PC-3 (cell line): ENCODE data around the gene NEDD4L. TPM values are rescaled to one million over a fixed set of nuclear protein-coding genes. Genes with fewer than 3 reads are reported as not detected.

Source experiments
- ATAC-seq: fragments of 200-7000 bp; cut with Tn5 transposase; 2 replicates; pipeline ENCODE4 v1.9.1; 2020; ENCODE audit warnings: mild to moderate bottlenecking, moderate library complexity
- BruUV-seq: library from RNA; stranded (reverse); fragments of 400-500 nt; replicated peaks from 2 replicates; lab custom pipeline; 2021; lab: Mats Ljungman, UMichigan
- CTCF ChIA-PET: fragments of 300-600 bp; sonication (Branson Sonifier 250); formaldehyde crosslinking; loops from one replicate; lab custom pipeline; 2022; ENCODE audit warnings: antibody characterized with exemption; lab: Charles Lee
- POLR2A ChIA-PET: fragments of 300-600 bp; sonication (Branson Sonifier 250); formaldehyde crosslinking; loops from one replicate; lab custom pipeline; 2022; ENCODE audit warnings: antibody characterized with exemption; ENCODE audit not compliant: unreplicated experiment; lab: Charles Lee
- DNase-seq: peaks from one replicate; pipeline ENCODE4 v3.0.0-alpha.2; 2015
- H2AFZ ChIP-seq: fragments of 300-600 bp; sonication (generic); 2 replicates; pipeline ENCODE4 v1.6.0; 2016; ENCODE audit warnings: antibody characterized with exemption, low read length
- H3F3A ChIP-seq: fragments of 300-600 bp; sonication (generic); one replicate; pipeline ENCODE4 v1.6.0; 2017; ENCODE audit warnings: antibody characterized with exemption, low read length, control low read depth, mild to moderate bottlenecking; ENCODE audit not compliant: unreplicated experiment
- H3K27ac ChIP-seq: fragments of 300-600 bp; sonication (generic); 2 replicates; pipeline ENCODE4 v1.5.1; 2016; ENCODE audit warnings: mild to moderate bottlenecking, low read length
- H3K27me3 ChIP-seq: fragments of 300-600 bp; sonication (generic); 2 replicates; pipeline ENCODE4 v1.6.1; 2016; ENCODE audit warnings: low read length, mixed read lengths
- H3K36me3 ChIP-seq: fragments of 300-600 bp; sonication (generic); 2 replicates; pipeline ENCODE4 v1.6.1; 2016; ENCODE audit warnings: low read depth, mixed run types, low read length, mixed read lengths
- H3K4me1 ChIP-seq: fragments of 300-600 bp; sonication (generic); 2 replicates; pipeline ENCODE4 v1.5.1; 2016; ENCODE audit warnings: low read length; ENCODE audit not compliant: insufficient read depth
- H3K4me2 ChIP-seq: fragments of 300-600 bp; sonication (generic); 2 replicates; pipeline ENCODE4 v1.6.0; 2016; ENCODE audit warnings: low read length
- H3K4me3 ChIP-seq: fragments of 300-600 bp; sonication (generic); 2 replicates; pipeline ENCODE4 v1.5.1; 2016; ENCODE audit warnings: mild to moderate bottlenecking, low read length, mixed read lengths
- H3K79me2 ChIP-seq: fragments of 300-600 bp; sonication (generic); 2 replicates; pipeline ENCODE4 v1.6.1; 2017; ENCODE audit warnings: low read length, mixed read lengths
- H3K9ac ChIP-seq: fragments of 300-600 bp; sonication (generic); 2 replicates; pipeline ENCODE4 v1.6.0; 2016; ENCODE audit warnings: mild to moderate bottlenecking, low read length
- H3K9me2 ChIP-seq: fragments of 300-600 bp; sonication (generic); replicated peaks from 2 replicates; pipeline ENCODE4 v1.6.1; 2016; ENCODE audit warnings: mixed run types, low read length, mixed read lengths
- H3K9me3 ChIP-seq: fragments of 300-600 bp; sonication (generic); 2 replicates; pipeline ENCODE4 v1.6.1; 2016; ENCODE audit warnings: low read length, mixed read lengths
- H4K20me1 ChIP-seq: fragments of 300-600 bp; sonication (generic); 2 replicates; pipeline ENCODE4 v1.6.1; 2016; ENCODE audit warnings: low read length, mixed read lengths
- CTCF ChIP-seq: fragments of 300-600 bp; sonication (generic); conservative IDR thresholded peaks from 2 replicates; pipeline ENCODE4 v1.5.1; 2017; ENCODE audit warnings: antibody characterized with exemption, low read depth, mild to moderate bottlenecking, low read length
- EZH2 ChIP-seq: fragments of 300-600 bp; sonication (generic); IDR thresholded peaks from one replicate; pipeline ENCODE4 v1.6.1; 2017; ENCODE audit warnings: antibody characterized with exemption, mild to moderate bottlenecking, low read length; ENCODE audit not compliant: unreplicated experiment
- EZH2phosphoT487 ChIP-seq: fragments of 300-600 bp; sonication (generic); IDR thresholded peaks from 2 replicates; pipeline ENCODE4 v1.6.1; 2018; ENCODE audit warnings: mild to moderate bottlenecking, antibody characterized with exemption, low read length, borderline replicate concordance
- intact Hi-C: fragments of 100-400 bp; cut with micrococcal nuclease; formaldehyde crosslinking; loops from 2 replicates; pipeline ENCODE4 v1.9.0; 2023
- total RNA-seq: library from RNA; depleted of rRNA; stranded (reverse); fragments of >200 nt; gene quantifications from 2 replicates; pipeline ENCODE4 v1.2.3, GENCODE V29; 2014

Gene NEDD4L
- total RNA-seq, 1 experiment from 2014 or later, result 105 TPM

GRCh38 chr18:58156516-58156915 is 112.5 kb downstream of the NEDD4L start:
- no TSS peak for BruUV-seq
- Histone ChIP-seq H3K79me2 (peaks cover 63% of the 10 kb centered on the region), H2AFZ (no peak overlapping the region), H3F3A (no peaks in the 10 kb centered on the region), H3K4me3 (no peak overlapping the region), H3K9me2 (no peaks in the 10 kb centered on the region), H3K4me1 (peaks cover 4% of the 10 kb centered on the region; the same call in 1 of the 2 replicates), H3K4me2 (no peak overlapping the region), H3K9ac (no peak overlapping the region), H4K20me1 (no peaks in the 10 kb centered on the region), H3K27ac (no peak overlapping the region), H3K9me3 (no peaks in the 10 kb centered on the region), H3K36me3 (no peaks in the 10 kb centered on the region), H3K27me3 (no peaks in the 10 kb centered on the region)
- ChIA-PET CTCF (no interaction called here), POLR2A (no interaction called here)
- no peak for ATAC-seq
- DNase-seq, result no peak
- intact Hi-C loops, result no loop called here
- no peak for TF ChIP-seq EZH2
- TF ChIP-seq CTCF, result no peak
- no peak for TF ChIP-seq EZH2phosphoT487

- Histone ChIP-seq H3K9me2 (no peaks in the 10 kb centered on the region), H3K79me2 (peaks cover 56% of the 10 kb centered on the region), H3K4me3 (no peak overlapping the region), H3K9ac (no peak overlapping the region), H3K4me1 (peaks cover 4% of the 10 kb centered on the region; the same call in 1 of the 2 replicates), H2AFZ (no peak overlapping the region), H3K9me3 (no peaks in the 10 kb centered on the region), H3K4me2 (no peak overlapping the region), H3F3A (no peaks in the 10 kb centered on the region), H3K27ac (no peak overlapping the region), H4K20me1 (no peaks in the 10 kb centered on the region), H3K36me3 (no peaks in the 10 kb centered on the region), H3K27me3 (no peaks in the 10 kb centered on the region)
- POLR2A ChIA-PET, result no interaction called here
- ATAC-seq (no peak), DNase-seq (no peak)
- CTCF ChIA-PET, result no interaction called here
- no TSS peak for BruUV-seq
- no peak for TF ChIP-seq EZH2
- TF ChIP-seq EZH2phosphoT487, result no peak
- TF ChIP-seq CTCF, result no peak
- intact Hi-C loops, result no loop called here
Measured at GRCh38 chr18:58157237-58157636, 113.2 kb downstream of the NEDD4L start.

GRCh38 chr18:58158008-58158407 is 114.0 kb downstream of the NEDD4L start:
- no peaks in the 10 kb centered on the region for H3K27me3 ChIP-seq
- TF ChIP-seq EZH2phosphoT487, result no peak
- no peak for TF ChIP-seq EZH2
- no peak for TF ChIP-seq CTCF
- BruUV-seq, result no TSS peak
- POLR2A ChIA-PET, result no interaction called here
- H3K4me1 ChIP-seq, result peaks cover under 1% of the 10 kb centered on the region; the same call in 1 of the 2 replicates
- no peak overlapping the region for H3K9ac ChIP-seq
- H3K79me2 ChIP-seq, result peaks cover 48% of the 10 kb centered on the region
- H3K27ac ChIP-seq, result no peak overlapping the region
- no peak overlapping the region for H3K4me2 ChIP-seq
- ATAC-seq (no peak), DNase-seq (no peak)
- no peak overlapping the region for H3K4me3 ChIP-seq
- no peak overlapping the region for H2AFZ ChIP-seq
- no peaks in the 10 kb centered on the region for H3K9me3 ChIP-seq
- no peaks in the 10 kb centered on the region for H3K9me2 ChIP-seq
- H3K36me3 ChIP-seq, result no peaks in the 10 kb centered on the region
- H4K20me1 ChIP-seq, result no peaks in the 10 kb centered on the region
- H3F3A ChIP-seq, result no peaks in the 10 kb centered on the region
- CTCF ChIA-PET, result no interaction called here
- intact Hi-C loops, result no loop called here
